GM13977 (cell line): ENCODE data around the gene ARPC2.
A peak's percentile ranks its signal among the peaks of the same experiment; 100 is the strongest.

Source experiments
- DNase-seq: peaks from one replicate; pipeline ENCODE4 v3.0.0; 2012; ENCODE audit warnings: low spot score
- in situ Hi-C: fragments of 300-500 bp; cut with MboI; formaldehyde crosslinking; loops from one replicate; pipeline ENCODE4 v1.12.0; 2022; ENCODE audit warnings: low sequenced_read_pairs, low pct_unique_long_range_greater_than_20kb, mixed read lengths, inconsistent platforms; ENCODE audit not compliant: unreplicated experiment
- TF ChIP-seq, protein P1 (sequence below): IDR thresholded peaks from 2 replicates; pipeline ENCODE4 v1.5.1; 2012; ENCODE audit warnings: mild to moderate bottlenecking, control low read depth; ENCODE audit not compliant: insufficient read depth; ENCODE audit errors: extremely low read depth, missing control alignments

The ARPC2 gene

DNA sequence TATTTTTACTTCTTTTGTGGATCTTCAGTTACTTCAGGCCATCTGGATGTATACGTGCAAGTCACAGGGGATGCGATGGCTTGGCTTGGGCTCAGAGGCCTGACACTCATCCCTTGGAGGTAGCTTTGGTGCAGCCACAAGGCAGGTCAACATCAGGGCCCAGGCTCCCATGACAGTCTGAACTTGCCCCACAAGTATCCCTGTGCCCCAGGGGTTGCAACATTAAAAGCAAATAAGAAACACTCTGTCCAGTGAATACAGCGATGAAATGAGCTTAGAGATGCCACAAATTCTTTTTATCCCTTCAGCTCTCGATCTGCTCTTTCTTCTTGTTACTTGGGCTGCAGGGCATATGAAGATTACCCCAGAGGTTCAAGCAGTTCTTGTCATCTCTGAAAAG, 37.2 kb upstream of the ARPC2 start:
- no peak for DNase-seq
- TF ChIP-seq, protein P1, sequence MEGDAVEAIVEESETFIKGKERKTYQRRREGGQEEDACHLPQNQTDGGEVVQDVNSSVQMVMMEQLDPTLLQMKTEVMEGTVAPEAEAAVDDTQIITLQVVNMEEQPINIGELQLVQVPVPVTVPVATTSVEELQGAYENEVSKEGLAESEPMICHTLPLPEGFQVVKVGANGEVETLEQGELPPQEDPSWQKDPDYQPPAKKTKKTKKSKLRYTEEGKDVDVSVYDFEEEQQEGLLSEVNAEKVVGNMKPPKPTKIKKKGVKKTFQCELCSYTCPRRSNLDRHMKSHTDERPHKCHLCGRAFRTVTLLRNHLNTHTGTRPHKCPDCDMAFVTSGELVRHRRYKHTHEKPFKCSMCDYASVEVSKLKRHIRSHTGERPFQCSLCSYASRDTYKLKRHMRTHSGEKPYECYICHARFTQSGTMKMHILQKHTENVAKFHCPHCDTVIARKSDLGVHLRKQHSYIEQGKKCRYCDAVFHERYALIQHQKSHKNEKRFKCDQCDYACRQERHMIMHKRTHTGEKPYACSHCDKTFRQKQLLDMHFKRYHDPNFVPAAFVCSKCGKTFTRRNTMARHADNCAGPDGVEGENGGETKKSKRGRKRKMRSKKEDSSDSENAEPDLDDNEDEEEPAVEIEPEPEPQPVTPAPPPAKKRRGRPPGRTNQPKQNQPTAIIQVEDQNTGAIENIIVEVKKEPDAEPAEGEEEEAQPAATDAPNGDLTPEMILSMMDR: no peak
- in situ Hi-C loops: no loop called here

GRCh38 chr2:218180467-218181114, 36.4 kb upstream of the ARPC2 start:
- in situ Hi-C loops: no loop called here
- TF ChIP-seq, protein P1: no peak
- no peak for DNase-seq

DNA sequence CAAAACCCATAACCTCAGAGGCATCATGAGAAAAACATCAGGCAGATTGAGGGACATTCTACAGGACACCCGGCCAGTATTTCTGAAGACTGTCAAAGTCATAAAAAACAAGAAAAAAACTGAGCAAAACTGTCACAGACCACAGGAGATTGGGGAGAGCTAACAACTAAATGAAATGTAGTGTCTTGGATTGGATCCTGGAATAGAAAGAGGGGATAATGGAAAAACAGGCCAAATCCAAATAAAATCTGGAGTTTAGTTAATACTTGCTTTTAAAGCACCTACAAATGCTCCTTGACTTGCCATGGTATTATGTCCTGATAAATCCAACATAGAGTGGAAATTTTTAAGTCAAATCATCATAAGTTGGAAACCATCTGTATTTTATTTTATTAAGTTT, 32.7 kb upstream of the ARPC2 start:
- in situ Hi-C loops: no loop called here

DNA sequence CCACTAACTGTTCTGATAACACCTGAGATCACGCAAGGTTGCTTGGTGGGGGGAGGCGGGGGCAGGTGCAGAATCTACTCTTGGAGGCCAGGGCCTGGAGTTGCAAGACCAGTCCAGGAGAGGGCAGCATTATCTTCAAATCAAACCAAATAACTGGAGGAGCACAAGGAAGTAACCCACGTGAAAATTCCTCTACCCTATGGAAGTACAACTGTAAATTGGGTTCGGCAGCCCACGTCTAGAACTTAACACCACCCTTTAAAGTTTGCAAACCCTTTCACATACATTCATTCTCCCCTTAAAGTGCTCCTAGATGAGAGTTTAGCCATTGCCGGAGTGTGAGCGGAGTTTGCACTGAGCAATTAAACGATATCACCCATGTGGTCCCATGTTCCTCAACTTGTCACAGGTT, 30.6 kb upstream of the ARPC2 start:
- in situ Hi-C loops: no loop called here
- DNase-seq: peak; percentile 63
- TF ChIP-seq, protein P1: peak; percentile 86

More for the DNA sequence above, 32.7 kb upstream of the ARPC2 start:
- TF ChIP-seq, protein P1: no peak
- no peak for DNase-seq

- DNase-seq: no peak
- TF ChIP-seq, protein P1: no peak
- in situ Hi-C loops: no loop called here
These were observed 30.1 kb upstream of the ARPC2 start for GRCh38 chr2:218186876-218187275.

DNA sequence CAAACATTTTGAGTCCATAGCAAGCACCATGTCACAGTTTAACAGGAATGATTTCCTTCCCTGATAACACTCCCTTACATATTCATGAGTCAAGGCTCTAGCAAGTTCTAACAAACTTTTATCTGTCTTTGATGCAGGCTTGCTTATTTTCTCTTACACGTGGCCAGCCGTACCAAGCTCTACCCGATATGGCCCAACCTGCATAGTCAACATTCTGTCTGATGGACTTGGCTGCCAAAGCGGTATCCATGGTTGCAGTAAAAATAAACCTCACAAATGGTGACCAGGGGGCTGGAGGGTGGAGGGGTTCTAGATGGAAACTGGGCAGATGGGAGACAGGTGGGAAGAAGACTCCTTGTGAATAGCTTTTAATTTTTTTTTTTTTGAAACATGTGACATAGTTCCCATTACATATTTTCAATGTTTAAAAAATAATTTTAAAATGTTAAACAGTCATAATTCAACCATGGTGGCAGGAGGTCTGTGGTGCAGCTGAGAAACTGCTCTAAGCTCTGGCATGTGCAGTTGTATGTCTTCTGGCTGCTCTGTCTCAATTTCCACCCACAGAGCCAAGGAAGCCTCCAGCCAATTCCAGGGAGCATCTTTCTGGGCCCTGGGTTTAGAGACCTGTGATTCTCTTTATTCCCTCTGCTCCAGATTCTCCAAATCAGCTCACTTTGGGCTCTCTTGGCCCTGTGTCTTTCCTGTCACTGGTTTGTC, 29.5 kb upstream of the ARPC2 start:
- in situ Hi-C loops: no loop called here
- no peak for DNase-seq
- TF ChIP-seq, protein P1: no peak
